K562 (cell line): ENCODE results near the gene SFN. TPM values are rescaled to one million over a fixed set of nuclear protein-coding genes. Genes with fewer than 3 reads are reported as not detected.

Source experiments
- ATAC-seq: fragments of 200-7000 bp; cut with Tn5 transposase; 3 replicates; pipeline ENCODE4 v1.9.1; 2020; ENCODE audit warnings: moderate library complexity
- BruUV-seq: library from RNA; stranded (reverse); fragments of 400-500 nt; replicated peaks from 2 replicates; lab custom pipeline; 2021; lab: Mats Ljungman, UMichigan
- CTCF ChIA-PET: fragments of 300-600 bp; formaldehyde crosslinking; extraction: SDS; loops from one replicate; lab custom pipeline; 2021; ENCODE audit warnings: low intra/inter-chr PET ratio; lab: Yijun Ruan, JAX
- POLR2A ChIA-PET: fragments of 300-600, 350-650 bp; sonication (Branson Sonifier 250); formaldehyde crosslinking; extraction: SDS; loops from one replicate; lab custom pipeline; 2021; ENCODE audit warnings: antibody characterized with exemption, inconsistent platforms; lab: Yijun Ruan, JAX
- DNase-seq, 4 experiments: peaks; one replicate each; pipeline versions ENCODE4 v3.0.0 to v3.0.0-alpha.2; 2011 to 2018; ENCODE audit warnings: low spot score in 3 of 4, mixed read lengths in 3 of 4; ENCODE audit errors: extremely low read depth in 1 of 4
- FAIRE-seq: peaks from 2 replicates; lab custom pipeline; 2011; peaks lifted over from hg19 to GRCh38; lab: Jason Lieb, UNC
- H2AFZ ChIP-seq: 2 replicates; pipeline ENCODE4 v1.6.0; 2011; ENCODE audit warnings: low read depth, low read length, control low read depth, inconsistent platforms
- H3K27ac ChIP-seq: fragments of 200-600 bp; 3 replicates; pipeline ENCODE4 v1.8.0; 2011; ENCODE audit warnings: low read depth, mild to moderate bottlenecking, control low read depth, inconsistent platforms, low read length, moderate library complexity, mixed read lengths; ENCODE audit errors: extremely low read depth
- H3K27me3 ChIP-seq, 2 experiments: fragments of 300-600 bp in 1 of 2; 2 replicates in 1 of 2; 3 replicates in 1 of 2; pipeline versions ENCODE4 v1.6.0 to v1.8.0; 2011; ENCODE audit warnings: inconsistent platforms in 2 of 2, low read length in 2 of 2, mild to moderate bottlenecking in 1 of 2, mixed read lengths in 1 of 2, moderate library complexity in 1 of 2; ENCODE audit not compliant: control insufficient read depth in 2 of 2, insufficient read depth in 2 of 2
- H3K36me3 ChIP-seq: fragments of 300-600 bp; 3 replicates; pipeline ENCODE4 v1.8.0; 2011; ENCODE audit warnings: mild to moderate bottlenecking, low read length, inconsistent platforms; ENCODE audit not compliant: control insufficient read depth, insufficient read depth
- H3K4me1 ChIP-seq, 2 experiments: fragments of 200-600 bp in 1 of 2; replicated peaks in 1 of 2; 2 replicates in 1 of 2; 3 replicates in 1 of 2; pipeline versions ENCODE4 v1.5.1 to v1.8.0; 2011; ENCODE audit warnings: inconsistent platforms in 2 of 2, low read length in 2 of 2, mild to moderate bottlenecking in 1 of 2, mixed read lengths in 1 of 2, moderate library complexity in 1 of 2; ENCODE audit not compliant: control insufficient read depth in 2 of 2, insufficient read depth in 2 of 2
- H3K4me2 ChIP-seq: 2 replicates; pipeline ENCODE4 v1.6.1; 2011; ENCODE audit warnings: low read length, control low read depth, inconsistent platforms, mixed read lengths; ENCODE audit not compliant: insufficient read depth
- H3K4me3 ChIP-seq: fragments of 200-600 bp; sonication (generic), shearing (Covaris generic); 2 replicates; pipeline ENCODE4 v1.5.1; 2016; ENCODE audit warnings: control low read depth, inconsistent platforms
- H3K79me2 ChIP-seq: fragments of 200-600 bp; 3 replicates; pipeline ENCODE4 v1.8.0; 2011; ENCODE audit warnings: low read length, inconsistent platforms; ENCODE audit not compliant: control insufficient read depth, insufficient read depth
- H3K9ac ChIP-seq, 2 experiments: 2 replicates each; pipeline versions ENCODE4 v1.6.0 to v1.6.1; 2011; ENCODE audit warnings: low read depth in 2 of 2, low read length in 2 of 2, control low read depth in 1 of 2, inconsistent platforms in 1 of 2, mild to moderate bottlenecking in 1 of 2, mixed read lengths in 1 of 2; ENCODE audit not compliant: insufficient read depth in 1 of 2
- H3K9me1 ChIP-seq: one replicate; pipeline ENCODE4 v1.6.0; 2011; ENCODE audit warnings: inconsistent platforms, mild to moderate bottlenecking, low read length, moderate library complexity; ENCODE audit not compliant: control insufficient read depth, insufficient read depth
- H3K9me3 ChIP-seq: replicated peaks from 2 replicates; pipeline ENCODE4 v1.5.1; 2011; ENCODE audit warnings: low read depth, low read length, inconsistent platforms; ENCODE audit not compliant: control insufficient read depth, insufficient read depth
- H4K20me1 ChIP-seq: replicated peaks from 2 replicates; pipeline ENCODE4 v1.6.1; 2011; ENCODE audit warnings: low read length, inconsistent platforms, mixed read lengths; ENCODE audit not compliant: control insufficient read depth, insufficient read depth
- CTCF ChIP-seq, 3 experiments: IDR thresholded peaks in 2 of 3; conservative IDR thresholded peaks in 1 of 3; 2 replicates each; pipeline ENCODE4 v1.5.1; 2011 to 2012; ENCODE audit warnings: low read length in 3 of 3, mild to moderate bottlenecking in 3 of 3, control low read depth in 2 of 3, improper control_type of control experiment in 1 of 3, inconsistent platforms in 1 of 3, low read depth in 1 of 3, mixed read lengths in 1 of 3, moderate library complexity in 1 of 3; ENCODE audit not compliant: insufficient read depth in 2 of 3
- CTCFL ChIP-seq: IDR thresholded peaks from 2 replicates; pipeline ENCODE4 v1.6.1; 2011; ENCODE audit warnings: borderline replicate concordance, low read depth, mild to moderate bottlenecking, moderate library complexity, low read length; ENCODE audit not compliant: insufficient read depth, poor library complexity, severe bottlenecking
- RAD21 ChIP-seq, 2 experiments: fragments of 250-450 bp in 1 of 2; fragments of 450-650 bp in 1 of 2; sonication (Bioruptor Pico) in 1 of 2; formaldehyde crosslinking in 1 of 2; IDR thresholded peaks in 1 of 2; conservative IDR thresholded peaks in 1 of 2; 2 replicates each; pipeline versions ENCODE4 v1.4.0 to v1.8.0; 2020 to 2022; ENCODE audit warnings: mild to moderate bottlenecking in 2 of 2, moderate library complexity in 1 of 2
- ZBTB7A ChIP-seq: IDR thresholded peaks from 2 replicates; pipeline ENCODE4 v1.6.1; 2011; ENCODE audit warnings: low read depth, mild to moderate bottlenecking, low read length, moderate library complexity, borderline replicate concordance; ENCODE audit not compliant: control insufficient read depth
- WGBS: fragments of 100-300 bp; shearing (Covaris generic); methylation state at CpG from one replicate; pipeline ENCODE4 v1.1.6; 2016; ENCODE audit warnings: low coverage, mixed read lengths; ENCODE audit not compliant: insufficient coverage; ENCODE audit errors: missing lambda C conversion rate; 5-methylcytosine and 5-hydroxymethylcytosine counted together
- in situ Hi-C: fragments of 300-500 bp; cut with MboI; formaldehyde crosslinking; loops from 4 replicates; pipeline ENCODE4 v1.15.0; 2018; ENCODE audit warnings: inconsistent platforms, mixed read lengths
- intact Hi-C: fragments of 100-400 bp; cut with micrococcal nuclease; formaldehyde crosslinking; loops from 2 replicates; pipeline ENCODE4 v1.14.2; 2022
- polyA plus RNA-seq, 8 experiments: library from polyadenylated mRNA; depleted of rRNA in 4 of 8; stranded (reverse) in 5 of 8; unstranded in 3 of 8; fragments of >200 nt; fragmentation: Nextera tagmentation in 2 of 8; fragmentation: Illumina TruSeq in 1 of 8; extraction: Ambion mirVana in 2 of 8; extraction: Trizol in 1 of 8; gene quantifications; 2 replicates each; pipeline versions ENCODE4 v1.2.1 to v1.2.3, GENCODE V29; 2011 to 2014; ENCODE audit warnings: inconsistent platforms in 1 of 8, missing spikeins in 1 of 8
- total RNA-seq, 7 experiments: library from RNA; depleted of rRNA in 6 of 7; stranded (reverse); fragments of >200 nt in 6 of 7; fragmentation: Illumina TruSeq in 2 of 7; extraction: Trizol in 2 of 7; gene quantifications; 2 replicates each; pipeline versions ENCODE4 v1.2.1 to v1.2.3, GENCODE V29; 2011 to 2021; ENCODE audit warnings: low replicate concordance in 1 of 7

Gene SFN
- total and polyA plus RNA-seq, 9 of the 15 experiments (the other 6 are each of a cell fraction or from before 2014, with no cell fraction given), result 0.10 to 3.8 (median 2.0) TPM

- no peak overlapping the region for H3K4me2 ChIP-seq
- H3K9ac ChIP-seq, result no peak overlapping the region
- H3K79me2 ChIP-seq, result peaks cover 24% of the 10 kb centered on the region
- ChIA-PET POLR2A (interaction anchor here (0.5 to 12.0 kb wide), 8 partner anchors 12 to 265 kb away, joined by 3 to 110 read pairs (median 4); partner anchors contain the start of gene GPATCH3), CTCF (interaction anchor here (0.7 kb wide), 1 partner anchor 420 kb away, joined by 4 read pairs; no protein-coding TSS in a partner anchor)
- H3K9me3 ChIP-seq, result no peaks in the 10 kb centered on the region
- H3K4me1 ChIP-seq, result peaks cover 13 to 24% of the 10 kb centered on the region in 2 experiments
- in situ Hi-C loops, result no loop called here
- H3K9me1 ChIP-seq, result no peaks in the 10 kb centered on the region
- FAIRE-seq (no peak), ATAC-seq (no peak)
- H2AFZ ChIP-seq, result no peak overlapping the region
- peaks cover 7% of the 10 kb centered on the region; the same call in 1 of the 2 replicates for H4K20me1 ChIP-seq
- BruUV-seq, result no TSS peak
- no peak overlapping the region for H3K4me3 ChIP-seq
- H3K27ac ChIP-seq, result no peak overlapping the region
- H3K27me3 ChIP-seq, result no peaks in the 10 kb centered on the region
- WGBS, result 92% methylated on average over 1 of the region's 1 CpG
- intact Hi-C loops, result no loop called here
- peaks cover 65% of the 10 kb centered on the region for H3K36me3 ChIP-seq
- 0 out of 4 replicates have a peak, but pooled peaks of 1 of the 2 experiments have one; percentile 14 for TF ChIP-seq RAD21 (CRISPR knock-in tag; conservative IDR thresholded peaks at IDR 0.05 in 1 of 2, IDR thresholded peaks at IDR 0.05 in 1 of 2)
- peak; percentile 29 for TF ChIP-seq CTCFL
- TF ChIP-seq ZBTB7A, result no peak
- peak in 2 of 3 experiments; percentile 49 to 55; a peak in 2 of 6 replicates for TF ChIP-seq CTCF (IDR thresholded peaks at IDR 0.05 in 2 of 3, conservative IDR thresholded peaks at IDR 0.05 in 1 of 3; ENCODE audit: insufficient read depth in 2 of 3, low read depth in 1 of 3, low read length in 3 of 3)
- TF ChIP-seq, all 486 proteins: peak for 3
- DNase-seq, result peak in 1 of 4 experiments; percentile 43
Observed at GRCh38 chr1:26887125-26887524, 24.2 kb downstream of the SFN start.
